Hypothalamus (tissue), 51 donors: ENCODE data around the gene NACC2.

ENCODE experiments used
- DNase-seq, 51 donors: peaks; one replicate each; lab custom pipeline; 2025; lab: John Stamatoyannopoulos, UW

NACC2 gene

GRCh38 chr9:136131629-136132511, 36.8 kb upstream of the NACC2 start:
- DNase-seq, result no peak

- DNase-seq, result no peak
Observed at GRCh38 chr9:136129176-136129575, 34.1 kb upstream of the NACC2 start.

- no peak for DNase-seq
Observed at GRCh38 chr9:136128436-136128835, 33.3 kb upstream of the NACC2 start.

GRCh38 chr9:136127313-136127712, 32.2 kb upstream of the NACC2 start:
- no peak for DNase-seq

- no peak for DNase-seq
Observed at GRCh38 chr9:136124976-136125692, 30.0 kb upstream of the NACC2 start.

GRCh38 chr9:136122425-136123383, 27.6 kb upstream of the NACC2 start:
- DNase-seq, result peak in 50 of 51 donors; percentile 11 to 86 (median 60)

- no peak for DNase-seq
Observed at GRCh38 chr9:136121801-136122200, 26.7 kb upstream of the NACC2 start.

GRCh38 chr9:136120438-136120844, 25.4 kb upstream of the NACC2 start:
- DNase-seq, result no peak

GRCh38 chr9:136119883-136120393, 24.8 kb upstream of the NACC2 start:
- no peak for DNase-seq

GRCh38 chr9:136119061-136119882, 24.2 kb upstream of the NACC2 start:
- peak in 2 of 51 donors; percentile 28 to 36 for DNase-seq

GRCh38 chr9:136118320-136119060, 23.4 kb upstream of the NACC2 start, which contains the start of gene TMEM250:
Gene TMEM250, minus strand, starts transcription at chr9:136118875. Its CDS starts 1,975 bp downstream, at chr9:136116900.
- DNase-seq, result peak; percentile 70 to 96 (median 89)

GRCh38 chr9:136117916-136118319, 22.8 kb upstream of the NACC2 start:
- DNase-seq, result peak in 2 of 51 donors; percentile 55 to 63

GRCh38 chr9:136117291-136117915, 22.3 kb upstream of the NACC2 start:
- peak in 1 of 51 donors; percentile 19 for DNase-seq

- DNase-seq, result no peak
Observed at GRCh38 chr9:136116360-136117098, 21.4 kb upstream of the NACC2 start.

- no peak for DNase-seq
Observed at GRCh38 chr9:136115641-136116359, 20.7 kb upstream of the NACC2 start.

- no peak for DNase-seq
Observed at GRCh38 chr9:136115206-136115605, 20.1 kb upstream of the NACC2 start.

- no peak for DNase-seq
Observed at GRCh38 chr9:136114610-136115009, 19.5 kb upstream of the NACC2 start.
